ENCODE data around the gene RTN4.

Gene RTN4

GRCh38 chr2:55063226-55063625, 13.0 kb upstream of the RTN4 start:
- no peak for TF ChIP-seq TCF4 (CRISPR knock-in tag; IDR thresholded peaks at IDR 0.05; ENCODE audit: borderline replicate concordance)
- no peak for TF ChIP-seq ZNF565 (CRISPR knock-in tag; conservative IDR thresholded peaks at IDR 0.05; ENCODE audit: low read depth)
- no peak for TF ChIP-seq ISL1 (CRISPR knock-in tag; IDR thresholded peaks at IDR 0.05)
- no peak for TF ChIP-seq SNAI2 (CRISPR knock-in tag; IDR thresholded peaks at IDR 0.05)
- TF ChIP-seq, protein P1, sequence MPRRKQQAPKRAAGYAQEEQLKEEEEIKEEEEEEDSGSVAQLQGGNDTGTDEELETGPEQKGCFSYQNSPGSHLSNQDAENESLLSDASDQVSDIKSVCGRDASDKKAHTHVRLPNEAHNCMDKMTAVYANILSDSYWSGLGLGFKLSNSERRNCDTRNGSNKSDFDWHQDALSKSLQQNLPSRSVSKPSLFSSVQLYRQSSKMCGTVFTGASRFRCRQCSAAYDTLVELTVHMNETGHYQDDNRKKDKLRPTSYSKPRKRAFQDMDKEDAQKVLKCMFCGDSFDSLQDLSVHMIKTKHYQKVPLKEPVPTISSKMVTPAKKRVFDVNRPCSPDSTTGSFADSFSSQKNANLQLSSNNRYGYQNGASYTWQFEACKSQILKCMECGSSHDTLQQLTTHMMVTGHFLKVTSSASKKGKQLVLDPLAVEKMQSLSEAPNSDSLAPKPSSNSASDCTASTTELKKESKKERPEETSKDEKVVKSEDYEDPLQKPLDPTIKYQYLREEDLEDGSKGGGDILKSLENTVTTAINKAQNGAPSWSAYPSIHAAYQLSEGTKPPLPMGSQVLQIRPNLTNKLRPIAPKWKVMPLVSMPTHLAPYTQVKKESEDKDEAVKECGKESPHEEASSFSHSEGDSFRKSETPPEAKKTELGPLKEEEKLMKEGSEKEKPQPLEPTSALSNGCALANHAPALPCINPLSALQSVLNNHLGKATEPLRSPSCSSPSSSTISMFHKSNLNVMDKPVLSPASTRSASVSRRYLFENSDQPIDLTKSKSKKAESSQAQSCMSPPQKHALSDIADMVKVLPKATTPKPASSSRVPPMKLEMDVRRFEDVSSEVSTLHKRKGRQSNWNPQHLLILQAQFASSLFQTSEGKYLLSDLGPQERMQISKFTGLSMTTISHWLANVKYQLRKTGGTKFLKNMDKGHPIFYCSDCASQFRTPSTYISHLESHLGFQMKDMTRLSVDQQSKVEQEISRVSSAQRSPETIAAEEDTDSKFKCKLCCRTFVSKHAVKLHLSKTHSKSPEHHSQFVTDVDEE (CRISPR knock-in tag; IDR thresholded peaks at IDR 0.05), result no peak
- TF ChIP-seq ZFP3 (CRISPR knock-in tag; IDR thresholded peaks at IDR 0.05), result no peak
- no peak for TF ChIP-seq POU6F1 (CRISPR knock-in tag; IDR thresholded peaks at IDR 0.05; ENCODE audit: borderline replicate concordance, low read depth)
- no peak for TF ChIP-seq TOX (CRISPR knock-in tag; IDR thresholded peaks at IDR 0.05; ENCODE audit: borderline replicate concordance)
- no peak for ATAC-seq

DNA sequence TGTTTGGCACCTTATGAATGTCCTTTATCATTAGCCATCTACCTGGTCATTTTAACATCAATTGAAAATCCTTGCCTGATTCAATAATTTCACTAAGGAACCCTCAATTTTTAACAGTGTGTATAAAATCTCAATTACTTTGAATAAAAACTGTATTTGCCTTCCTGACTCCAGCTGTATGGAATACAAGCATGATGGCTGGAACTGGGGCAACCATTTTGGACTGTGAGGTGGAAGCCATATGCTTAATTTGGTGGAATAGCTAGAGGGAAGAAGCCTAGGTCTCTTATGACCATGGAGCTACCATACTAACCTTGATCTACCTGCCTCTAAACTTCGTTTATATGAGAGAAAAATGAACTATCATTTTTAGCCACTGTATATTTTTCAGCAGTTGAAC, 12.5 kb upstream of the RTN4 start:
- ATAC-seq, result no peak
- TF ChIP-seq, protein P2, sequence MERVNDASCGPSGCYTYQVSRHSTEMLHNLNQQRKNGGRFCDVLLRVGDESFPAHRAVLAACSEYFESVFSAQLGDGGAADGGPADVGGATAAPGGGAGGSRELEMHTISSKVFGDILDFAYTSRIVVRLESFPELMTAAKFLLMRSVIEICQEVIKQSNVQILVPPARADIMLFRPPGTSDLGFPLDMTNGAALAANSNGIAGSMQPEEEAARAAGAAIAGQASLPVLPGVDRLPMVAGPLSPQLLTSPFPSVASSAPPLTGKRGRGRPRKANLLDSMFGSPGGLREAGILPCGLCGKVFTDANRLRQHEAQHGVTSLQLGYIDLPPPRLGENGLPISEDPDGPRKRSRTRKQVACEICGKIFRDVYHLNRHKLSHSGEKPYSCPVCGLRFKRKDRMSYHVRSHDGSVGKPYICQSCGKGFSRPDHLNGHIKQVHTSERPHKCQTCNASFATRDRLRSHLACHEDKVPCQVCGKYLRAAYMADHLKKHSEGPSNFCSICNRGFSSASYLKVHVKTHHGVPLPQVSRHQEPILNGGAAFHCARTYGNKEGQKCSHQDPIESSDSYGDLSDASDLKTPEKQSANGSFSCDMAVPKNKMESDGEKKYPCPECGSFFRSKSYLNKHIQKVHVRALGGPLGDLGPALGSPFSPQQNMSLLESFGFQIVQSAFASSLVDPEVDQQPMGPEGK (CRISPR knock-in tag; IDR thresholded peaks at IDR 0.05; ENCODE audit: borderline replicate concordance), result no peak
- TF ChIP-seq ZFP30 (CRISPR knock-in tag; IDR thresholded peaks at IDR 0.05) (no peak), POU6F1 (CRISPR knock-in tag; IDR thresholded peaks at IDR 0.05; ENCODE audit: borderline replicate concordance, low read depth) (no peak), SNAI2 (CRISPR knock-in tag; IDR thresholded peaks at IDR 0.05) (no peak)
- TF ChIP-seq, protein P3, sequence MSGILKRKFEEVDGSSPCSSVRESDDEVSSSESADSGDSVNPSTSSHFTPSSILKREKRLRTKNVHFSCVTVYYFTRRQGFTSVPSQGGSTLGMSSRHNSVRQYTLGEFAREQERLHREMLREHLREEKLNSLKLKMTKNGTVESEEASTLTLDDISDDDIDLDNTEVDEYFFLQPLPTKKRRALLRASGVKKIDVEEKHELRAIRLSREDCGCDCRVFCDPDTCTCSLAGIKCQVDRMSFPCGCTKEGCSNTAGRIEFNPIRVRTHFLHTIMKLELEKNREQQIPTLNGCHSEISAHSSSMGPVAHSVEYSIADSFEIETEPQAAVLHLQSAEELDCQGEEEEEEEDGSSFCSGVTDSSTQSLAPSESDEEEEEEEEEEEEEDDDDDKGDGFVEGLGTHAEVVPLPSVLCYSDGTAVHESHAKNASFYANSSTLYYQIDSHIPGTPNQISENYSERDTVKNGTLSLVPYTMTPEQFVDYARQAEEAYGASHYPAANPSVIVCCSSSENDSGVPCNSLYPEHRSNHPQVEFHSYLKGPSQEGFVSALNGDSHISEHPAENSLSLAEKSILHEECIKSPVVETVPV (CRISPR knock-in tag; IDR thresholded peaks at IDR 0.05), result no peak

GRCh38 chr2:55061523-55062344, 11.5 kb upstream of the RTN4 start:
- no peak for ATAC-seq

More at GRCh38 chr2:55061523-55062344, 11.5 kb upstream of the RTN4 start:
- TF ChIP-seq ZFP30 (CRISPR knock-in tag; IDR thresholded peaks at IDR 0.05), result no peak
- no peak for TF ChIP-seq GLIS3 (CRISPR knock-in tag; IDR thresholded peaks at IDR 0.05)
- no peak for TF ChIP-seq ISL1 (CRISPR knock-in tag; IDR thresholded peaks at IDR 0.05)
- TF ChIP-seq ZNF70 (CRISPR knock-in tag; IDR thresholded peaks at IDR 0.05), result no peak
- no peak for TF ChIP-seq SNAI2 (CRISPR knock-in tag; IDR thresholded peaks at IDR 0.05)
- no peak for TF ChIP-seq ZNF565 (CRISPR knock-in tag; conservative IDR thresholded peaks at IDR 0.05; ENCODE audit: low read depth)
- no peak for TF ChIP-seq TOX (CRISPR knock-in tag; IDR thresholded peaks at IDR 0.05; ENCODE audit: borderline replicate concordance)
- no peak for TF ChIP-seq ARNTL (CRISPR knock-in tag; IDR thresholded peaks at IDR 0.05; ENCODE audit: borderline replicate concordance, low read depth)
- TF ChIP-seq TCF4 (CRISPR knock-in tag; IDR thresholded peaks at IDR 0.05; ENCODE audit: borderline replicate concordance), result no peak
- TF ChIP-seq OSR1 (CRISPR knock-in tag; IDR thresholded peaks at IDR 0.05), result no peak
- TF ChIP-seq, protein P3 (CRISPR knock-in tag; IDR thresholded peaks at IDR 0.05), result no peak
